Transverse colon (tissue), 4 donors: ENCODE data around the gene PHKG2.

Experiments used
- EP300 ChIP-seq: sonication (generic); formaldehyde crosslinking; IDR thresholded peaks from one replicate; pipeline ENCODE4 v1.6.1; 2017; ENCODE audit warnings: antibody characterized with exemption, low read depth
- POLR2A ChIP-seq: fragments of 450-650 bp; IDR thresholded peaks from one replicate; pipeline ENCODE4 v1.6.1; 2016; ENCODE audit warnings: antibody characterized with exemption, mild to moderate bottlenecking, moderate library complexity
- POLR2AphosphoS5 ChIP-seq, 3 donors: sonication (generic); formaldehyde crosslinking; IDR thresholded peaks; one replicate each; pipeline ENCODE4 v1.6.1; 2016; ENCODE audit warnings: antibody characterized with exemption in 3 of 3
- TF ChIP-seq, protein P1 (sequence below), 5 experiments: fragments of 200-600 bp in 3 of 5; fragments of 450-650 bp in 2 of 5; sonication (generic) in 3 of 5; IDR thresholded peaks; 1 replicate in 2 of 5; 2 replicates in 3 of 5; pipeline ENCODE4 v1.5.1; 2016 to 2017; ENCODE audit warnings: antibody characterized with exemption in 5 of 5, inconsistent platforms in 3 of 5, mild to moderate bottlenecking in 2 of 5, moderate library complexity in 1 of 5

- TF ChIP-seq, protein P1, sequence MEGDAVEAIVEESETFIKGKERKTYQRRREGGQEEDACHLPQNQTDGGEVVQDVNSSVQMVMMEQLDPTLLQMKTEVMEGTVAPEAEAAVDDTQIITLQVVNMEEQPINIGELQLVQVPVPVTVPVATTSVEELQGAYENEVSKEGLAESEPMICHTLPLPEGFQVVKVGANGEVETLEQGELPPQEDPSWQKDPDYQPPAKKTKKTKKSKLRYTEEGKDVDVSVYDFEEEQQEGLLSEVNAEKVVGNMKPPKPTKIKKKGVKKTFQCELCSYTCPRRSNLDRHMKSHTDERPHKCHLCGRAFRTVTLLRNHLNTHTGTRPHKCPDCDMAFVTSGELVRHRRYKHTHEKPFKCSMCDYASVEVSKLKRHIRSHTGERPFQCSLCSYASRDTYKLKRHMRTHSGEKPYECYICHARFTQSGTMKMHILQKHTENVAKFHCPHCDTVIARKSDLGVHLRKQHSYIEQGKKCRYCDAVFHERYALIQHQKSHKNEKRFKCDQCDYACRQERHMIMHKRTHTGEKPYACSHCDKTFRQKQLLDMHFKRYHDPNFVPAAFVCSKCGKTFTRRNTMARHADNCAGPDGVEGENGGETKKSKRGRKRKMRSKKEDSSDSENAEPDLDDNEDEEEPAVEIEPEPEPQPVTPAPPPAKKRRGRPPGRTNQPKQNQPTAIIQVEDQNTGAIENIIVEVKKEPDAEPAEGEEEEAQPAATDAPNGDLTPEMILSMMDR (IDR thresholded peaks at IDR 0.05) = no peak
- no peak for TF ChIP-seq POLR2A
- TF ChIP-seq EP300 = no peak
- no peak for TF ChIP-seq POLR2AphosphoS5 (IDR thresholded peaks at IDR 0.05)
Observed at GRCh38 chr16:30766206-30766932, 18.1 kb downstream of the PHKG2 start.
